IPS-18a (cell line): ENCODE data around the gene SVIP.

Source experiments
- H3K27ac ChIP-seq: one replicate; pipeline ENCODE4 v1.5.1; 2013; ENCODE audit warnings: low read length
- H3K27me3 ChIP-seq: one replicate; pipeline ENCODE4 v1.6.1; 2013; ENCODE audit warnings: mild to moderate bottlenecking, low read length; ENCODE audit not compliant: control insufficient read depth, insufficient read depth
- H3K36me3 ChIP-seq: one replicate; pipeline ENCODE4 v1.6.1; 2013; ENCODE audit warnings: low read depth, low read length; ENCODE audit not compliant: control insufficient read depth
- H3K4me1 ChIP-seq: one replicate; pipeline ENCODE4 v1.6.1; 2013; ENCODE audit warnings: low read depth, low read length; ENCODE audit not compliant: control insufficient read depth
- H3K4me3 ChIP-seq: one replicate; pipeline ENCODE4 v1.5.1; 2013; ENCODE audit warnings: low read length
- H3K9ac ChIP-seq: one replicate; pipeline ENCODE4 v1.6.1; 2013; ENCODE audit warnings: mild to moderate bottlenecking, low read length, moderate library complexity
- H3K9me3 ChIP-seq: one replicate; pipeline ENCODE4 v1.6.1; 2013; ENCODE audit warnings: low read depth, low read length; ENCODE audit not compliant: control insufficient read depth

Gene SVIP

GRCh38 chr11:22787551-22788162 lies 41.9 kb downstream of the SVIP start:
- H3K9me3 ChIP-seq: no peaks in the 10 kb centered on the region
- H3K27ac ChIP-seq: no peak overlapping the region
- no peaks in the 10 kb centered on the region for H3K27me3 ChIP-seq
- H3K4me3 ChIP-seq: no peak overlapping the region
- no peak overlapping the region for H3K9ac ChIP-seq
- H3K4me1 ChIP-seq: no peaks in the 10 kb centered on the region
- no peaks in the 10 kb centered on the region for H3K36me3 ChIP-seq

GRCh38 chr11:22787055-22787454 lies 42.5 kb downstream of the SVIP start:
- no peak overlapping the region for H3K27ac ChIP-seq
- H3K4me3 ChIP-seq: no peak overlapping the region
- no peaks in the 10 kb centered on the region for H3K4me1 ChIP-seq
- H3K36me3 ChIP-seq: no peaks in the 10 kb centered on the region
- H3K9ac ChIP-seq: no peak overlapping the region
- H3K9me3 ChIP-seq: no peaks in the 10 kb centered on the region
- no peaks in the 10 kb centered on the region for H3K27me3 ChIP-seq

- Histone ChIP-seq H3K9me3 (no peaks in the 10 kb centered on the region), H3K4me3 (no peak overlapping the region), H3K9ac (no peak overlapping the region), H3K36me3 (no peaks in the 10 kb centered on the region), H3K27me3 (no peaks in the 10 kb centered on the region), H3K27ac (no peak overlapping the region), H3K4me1 (no peaks in the 10 kb centered on the region)
Observed at GRCh38 chr11:22786475-22786874, 43.1 kb downstream of the SVIP start.

- Histone ChIP-seq H3K27ac (no peak overlapping the region), H3K9ac (no peak overlapping the region), H3K9me3 (no peaks in the 10 kb centered on the region), H3K4me1 (no peaks in the 10 kb centered on the region), H3K4me3 (no peak overlapping the region), H3K36me3 (no peaks in the 10 kb centered on the region), H3K27me3 (no peaks in the 10 kb centered on the region)
Observed at GRCh38 chr11:22785251-22785650, 44.4 kb downstream of the SVIP start.

- H3K4me1 ChIP-seq: no peaks in the 10 kb centered on the region
- H3K27me3 ChIP-seq: no peaks in the 10 kb centered on the region
- no peak overlapping the region for H3K9ac ChIP-seq
- H3K27ac ChIP-seq: no peak overlapping the region
- no peaks in the 10 kb centered on the region for H3K9me3 ChIP-seq
- H3K36me3 ChIP-seq: no peaks in the 10 kb centered on the region
- H3K4me3 ChIP-seq: no peak overlapping the region
Observed at GRCh38 chr11:22780952-22781593, 48.5 kb downstream of the SVIP start.

GRCh38 chr11:22779850-22780249 lies 49.8 kb downstream of the SVIP start:
- Histone ChIP-seq H3K4me3 (no peak overlapping the region), H3K27ac (no peak overlapping the region), H3K4me1 (no peaks in the 10 kb centered on the region), H3K9me3 (no peaks in the 10 kb centered on the region), H3K36me3 (no peaks in the 10 kb centered on the region), H3K27me3 (no peaks in the 10 kb centered on the region), H3K9ac (no peak overlapping the region)

- Histone ChIP-seq H3K36me3 (no peaks in the 10 kb centered on the region), H3K27ac (no peak overlapping the region), H3K4me3 (no peak overlapping the region), H3K9ac (no peak overlapping the region), H3K27me3 (no peaks in the 10 kb centered on the region), H3K4me1 (no peaks in the 10 kb centered on the region), H3K9me3 (no peaks in the 10 kb centered on the region)
Observed at GRCh38 chr11:22778642-22779041, 51.0 kb downstream of the SVIP start.

GRCh38 chr11:22775248-22775647 lies 54.4 kb downstream of the SVIP start:
- Histone ChIP-seq H3K27ac (no peak overlapping the region), H3K36me3 (no peaks in the 10 kb centered on the region), H3K4me1 (no peaks in the 10 kb centered on the region), H3K9me3 (no peaks in the 10 kb centered on the region), H3K4me3 (no peak overlapping the region), H3K27me3 (no peaks in the 10 kb centered on the region), H3K9ac (no peak overlapping the region)

- H3K27ac ChIP-seq: no peak overlapping the region
- H3K27me3 ChIP-seq: no peaks in the 10 kb centered on the region
- no peaks in the 10 kb centered on the region for H3K9me3 ChIP-seq
- H3K36me3 ChIP-seq: no peaks in the 10 kb centered on the region
- H3K4me1 ChIP-seq: no peaks in the 10 kb centered on the region
- H3K9ac ChIP-seq: no peak overlapping the region
- H3K4me3 ChIP-seq: no peak overlapping the region
Observed at GRCh38 chr11:22774716-22775115, 54.9 kb downstream of the SVIP start.

GRCh38 chr11:22769081-22769480 lies 60.5 kb downstream of the SVIP start:
- H3K27me3 ChIP-seq: no peaks in the 10 kb centered on the region
- no peaks in the 10 kb centered on the region for H3K36me3 ChIP-seq
- H3K4me3 ChIP-seq: no peak overlapping the region
- H3K9me3 ChIP-seq: no peaks in the 10 kb centered on the region
- no peaks in the 10 kb centered on the region for H3K4me1 ChIP-seq
- no peak overlapping the region for H3K27ac ChIP-seq
- no peak overlapping the region for H3K9ac ChIP-seq
